Measurements from ENCODE around the gene RIOX2.

DNA sequence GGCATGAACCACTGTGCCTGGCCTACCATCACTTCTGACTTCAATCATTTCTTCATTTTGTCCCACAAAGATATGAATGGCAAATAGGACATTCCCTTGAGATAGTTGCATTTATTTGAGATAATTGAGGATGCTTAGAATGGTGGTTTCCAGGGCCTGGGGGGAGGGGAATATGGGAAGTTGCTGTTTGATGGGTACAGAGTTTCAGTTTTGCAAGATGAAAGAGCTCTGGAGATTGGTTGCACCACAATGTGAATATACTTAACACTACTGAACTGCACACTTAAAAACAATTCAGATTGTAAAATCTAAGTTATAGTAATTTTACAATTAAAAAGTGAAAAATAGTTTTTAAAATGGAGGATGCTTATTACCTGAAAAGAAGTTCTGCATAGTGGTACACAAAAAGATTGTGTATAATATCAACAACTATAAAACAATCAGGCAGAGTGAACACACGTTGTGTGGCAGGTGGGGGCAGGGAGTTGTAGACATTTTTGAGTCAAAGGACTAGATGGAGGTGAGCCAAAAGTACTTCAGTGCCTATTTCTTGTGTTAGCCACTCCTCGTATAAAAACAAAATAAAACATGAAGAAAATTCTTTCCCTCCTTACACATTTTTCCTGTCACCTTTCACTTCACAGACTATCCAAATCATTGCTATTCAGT lies 18.5 kb upstream of the RIOX2 start:
- TF ChIP-seq CTCF (IDR thresholded peaks at IDR 0.05) (no peak), POLR2A (IDR thresholded peaks at IDR 0.05) (no peak)
